Neural crest cell (in vitro differentiated cells): Measurements from ENCODE around the gene UBE4B. TPM values are rescaled to one million over a fixed set of nuclear protein-coding genes. Genes with fewer than 3 reads are reported as not detected.
"Not testable (repeated sequence)": the region's sequence is repeated elsewhere in the genome, so short reads cannot be mapped to it uniquely, and the experiment has no call there.

Experiments
- DNase-seq: peaks from one replicate; pipeline ENCODE4 v3.0.0; 2021; ENCODE audit warnings: low read depth, mixed read lengths, low spot score
- H3K27ac Mint-ChIP-seq: one replicate; pipeline ENCODE4 v1.8.0; 2021; ENCODE audit warnings: mild to moderate bottlenecking, mixed read lengths; ENCODE audit not compliant: unreplicated experiment
- H3K27me3 Mint-ChIP-seq: 2 replicates; pipeline ENCODE4 v1.8.0; 2021; ENCODE audit warnings: low read depth, mild to moderate bottlenecking, mixed read lengths
- H3K36me3 Mint-ChIP-seq: 2 replicates; pipeline ENCODE4 v1.8.0; 2021; ENCODE audit warnings: low read depth, mild to moderate bottlenecking, mixed read lengths
- H3K4me1 Mint-ChIP-seq: 2 replicates; pipeline ENCODE4 v1.8.0; 2021; ENCODE audit warnings: mixed read lengths
- H3K4me3 Mint-ChIP-seq: one replicate; pipeline ENCODE4 v1.8.0; 2021; ENCODE audit warnings: mild to moderate bottlenecking, mixed read lengths
- H3K9me3 Mint-ChIP-seq: 2 replicates; pipeline ENCODE4 v1.8.0; 2021; ENCODE audit warnings: mixed read lengths
- CTCF ChIP-seq: fragments of 200-600 bp; sonication (generic); conservative IDR thresholded peaks from 2 replicates; pipeline ENCODE4 v1.5.0; 2021; ENCODE audit warnings: antibody characterized with exemption, mild to moderate bottlenecking
- total RNA-seq: library from RNA; stranded (reverse); gene quantifications from 2 replicates; pipeline ENCODE4 v1.2.1, GENCODE V29; 2021

The UBE4B gene
- total RNA-seq, 1 donor from 2014 or later: 74.4 TPM

DNA sequence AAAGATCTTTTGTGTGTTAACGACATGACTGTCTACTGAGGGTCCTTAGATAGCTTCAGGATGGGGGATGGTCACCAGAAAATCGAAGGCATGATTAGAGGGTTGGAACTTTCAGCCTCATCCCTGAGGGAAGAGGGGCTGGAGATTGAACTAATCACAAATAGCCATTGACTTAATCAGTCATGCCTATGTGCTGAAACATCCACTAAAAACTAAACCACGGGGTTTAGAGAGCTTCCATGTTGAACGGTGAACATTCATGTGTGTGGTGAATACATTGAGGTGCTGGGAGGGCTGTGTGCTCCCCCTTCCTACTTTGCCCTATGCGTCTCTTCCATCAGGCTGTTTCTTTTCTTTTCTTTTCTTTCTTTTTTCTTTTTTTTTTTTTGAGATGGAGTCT lies 18.7 kb upstream of the UBE4B start:
- no peak for TF ChIP-seq CTCF
- Mint-ChIP-seq H3K4me1 (no peaks in the 10 kb centered on the region), H3K27me3 (no peaks in the 10 kb centered on the region), H3K4me3 (no peak overlapping the region), H3K36me3 (no peaks in the 10 kb centered on the region), H3K9me3 (no peaks in the 10 kb centered on the region), H3K27ac (no peak overlapping the region)
- DNase-seq: no peak

- H3K4me3 Mint-ChIP-seq: no peak overlapping the region
- H3K9me3 Mint-ChIP-seq: no peaks in the 10 kb centered on the region
- no peaks in the 10 kb centered on the region for H3K4me1 Mint-ChIP-seq
- H3K27ac Mint-ChIP-seq: no peak overlapping the region
- H3K36me3 Mint-ChIP-seq: no peaks in the 10 kb centered on the region
- DNase-seq: no peak
- H3K27me3 Mint-ChIP-seq: no peaks in the 10 kb centered on the region
- TF ChIP-seq CTCF: no peak
Observed at GRCh38 chr1:10019561-10019960, 13.2 kb upstream of the UBE4B start.

- H3K27ac Mint-ChIP-seq: no peak overlapping the region
- H3K4me1 Mint-ChIP-seq: no peaks in the 10 kb centered on the region
- H3K9me3 Mint-ChIP-seq: no peaks in the 10 kb centered on the region
- no peak for TF ChIP-seq CTCF
- no peak for DNase-seq
- no peaks in the 10 kb centered on the region for H3K36me3 Mint-ChIP-seq
- no peaks in the 10 kb centered on the region for H3K27me3 Mint-ChIP-seq
- H3K4me3 Mint-ChIP-seq: no peak overlapping the region
Observed at GRCh38 chr1:10020086-10020485, 12.7 kb upstream of the UBE4B start.

- not testable (repeated sequence) for H3K27me3 Mint-ChIP-seq, H3K27ac Mint-ChIP-seq, H3K9me3 Mint-ChIP-seq, H3K4me1 Mint-ChIP-seq, H3K4me3 Mint-ChIP-seq, H3K36me3 Mint-ChIP-seq, DNase-seq
Observed at GRCh38 chr1:10020678-10021077, 12.1 kb upstream of the UBE4B start.

GRCh38 chr1:10021992-10022391 lies 10.8 kb upstream of the UBE4B start:
- H3K27me3 Mint-ChIP-seq, DNase-seq, H3K4me3 Mint-ChIP-seq, H3K9me3 Mint-ChIP-seq, H3K27ac Mint-ChIP-seq, H3K36me3 Mint-ChIP-seq, H3K4me1 Mint-ChIP-seq: not testable (repeated sequence)

GRCh38 chr1:10022656-10023055 lies 10.1 kb upstream of the UBE4B start:
- Mint-ChIP-seq H3K27ac (no peak overlapping the region), H3K27me3 (no peaks in the 10 kb centered on the region), H3K36me3 (no peaks in the 10 kb centered on the region), H3K9me3 (no peaks in the 10 kb centered on the region), H3K4me3 (no peak overlapping the region), H3K4me1 (no peaks in the 10 kb centered on the region)
- no peak for DNase-seq
- TF ChIP-seq CTCF: no peak

DNA sequence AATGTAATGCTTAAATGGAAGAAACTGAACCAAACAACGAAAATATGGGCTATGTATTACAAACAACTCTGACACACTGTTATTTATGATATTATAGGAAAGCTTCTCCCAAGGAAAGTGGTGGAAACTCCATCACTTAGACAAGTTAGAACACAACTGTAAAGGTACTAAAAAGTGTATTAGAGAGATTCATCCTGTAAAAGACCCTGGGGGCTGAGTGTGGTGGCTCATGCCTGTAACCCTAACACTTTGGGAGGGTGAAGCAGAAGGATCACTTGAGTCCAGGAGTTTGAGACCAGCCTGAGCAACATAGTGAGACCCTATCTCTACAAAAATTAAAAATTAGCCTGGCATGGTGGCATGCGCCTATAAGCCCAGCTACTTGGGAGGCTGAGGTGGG lies 7.4 kb upstream of the UBE4B start:
- H3K36me3 Mint-ChIP-seq: no peaks in the 10 kb centered on the region

More for the DNA sequence above, 7.4 kb upstream of the UBE4B start:
- no peak for DNase-seq
- no peaks in the 10 kb centered on the region for H3K9me3 Mint-ChIP-seq
- no peaks in the 10 kb centered on the region for H3K27me3 Mint-ChIP-seq
- H3K4me1 Mint-ChIP-seq: peaks cover 7% of the 10 kb centered on the region
- no peak overlapping the region for H3K4me3 Mint-ChIP-seq
- TF ChIP-seq CTCF: no peak
- no peak overlapping the region for H3K27ac Mint-ChIP-seq
